HEK293 (cell line): ENCODE measurements around the gene VANGL1.

Source experiments
- CTCF ChIA-PET: fragments of 350-600 bp; formaldehyde crosslinking; extraction: SDS; loops from one replicate; lab custom pipeline; 2021; ENCODE audit warnings: antibody characterized with exemption; lab: Yijun Ruan, JAX
- POLR2A ChIA-PET: fragments of 300-600 bp; formaldehyde crosslinking; extraction: SDS; loops from one replicate; lab custom pipeline; 2020; ENCODE audit warnings: antibody characterized with exemption, inconsistent platforms; lab: Yijun Ruan, JAX
- H3K27ac ChIP-seq: fragments of 200-500 bp; sonication (Bioruptor generic); 2 replicates; pipeline ENCODE4 v1.5.1; 2014; ENCODE audit warnings: low read depth, low read length, control low read depth, inconsistent platforms; ENCODE audit errors: extremely low read depth
- H3K36me3 ChIP-seq, 2 experiments: fragments of 200-500 bp in 1 of 2; sonication (Bioruptor generic) in 1 of 2; 1 replicate in 1 of 2; 2 replicates in 1 of 2; pipeline ENCODE4 v1.5.1; 2014 to 2017; ENCODE audit warnings: inconsistent platforms in 2 of 2, low read length in 2 of 2; ENCODE audit not compliant: control insufficient read depth in 2 of 2, insufficient read depth in 1 of 2
- H3K4me1 ChIP-seq: fragments of 200-500 bp; sonication (Bioruptor generic); 2 replicates; pipeline ENCODE4 v1.5.1; 2014; ENCODE audit warnings: mild to moderate bottlenecking, low read length, inconsistent platforms; ENCODE audit not compliant: control insufficient read depth, insufficient read depth
- H3K4me3 ChIP-seq: 2 replicates; pipeline ENCODE4 v1.5.1; 2011; ENCODE audit warnings: low read depth, mild to moderate bottlenecking, control low read depth, low read length, moderate library complexity
- H3K9me3 ChIP-seq: fragments of 200-500 bp; sonication (Bioruptor generic); 2 replicates; pipeline ENCODE4 v1.5.1; 2014; ENCODE audit warnings: low read depth, low read length, inconsistent platforms; ENCODE audit not compliant: control insufficient read depth, insufficient read depth
- OSR2 ChIP-seq: fragments of 450-650 bp; formaldehyde crosslinking; IDR thresholded peaks from 2 replicates; pipeline ENCODE4 v1.5.1; 2016; ENCODE audit warnings: missing biosample characterization, missing genetic modification characterization
- PRDM1 ChIP-seq: fragments of 450-650 bp; formaldehyde crosslinking; IDR thresholded peaks from 2 replicates; pipeline ENCODE4; 2016; ENCODE audit warnings: missing biosample characterization, missing genetic modification characterization
- WT1 ChIP-seq: fragments of 450-650 bp; formaldehyde crosslinking; IDR thresholded peaks from 2 replicates; pipeline ENCODE4 v1.5.1; 2016; ENCODE audit warnings: missing biosample characterization, missing genetic modification characterization
- ZBTB44 ChIP-seq: fragments of 450-650 bp; IDR thresholded peaks from 2 replicates; pipeline ENCODE4 v1.5.1; 2018; ENCODE audit warnings: missing biosample characterization, mild to moderate bottlenecking, missing genetic modification characterization
- ZBTB8A ChIP-seq: fragments of 450-650 bp; formaldehyde crosslinking; IDR thresholded peaks from 2 replicates; pipeline ENCODE4 v1.5.1; 2016; ENCODE audit warnings: missing biosample characterization, missing genetic modification characterization
- ZFHX2 ChIP-seq: fragments of 450-650 bp; formaldehyde crosslinking; conservative IDR thresholded peaks from 2 replicates; pipeline ENCODE4 v1.5.1; 2016; ENCODE audit warnings: missing biosample characterization, missing genetic modification characterization
- ZIC2 ChIP-seq: fragments of 450-650 bp; formaldehyde crosslinking; IDR thresholded peaks from 2 replicates; pipeline ENCODE4 v1.5.1; 2016; ENCODE audit warnings: missing biosample characterization, missing genetic modification characterization
- ZNF133 ChIP-seq: fragments of 450-650 bp; formaldehyde crosslinking; IDR thresholded peaks from 2 replicates; pipeline ENCODE4 v1.5.1; 2016; ENCODE audit warnings: missing biosample characterization, missing genetic modification characterization
- ZNF155 ChIP-seq: fragments of 450-650 bp; formaldehyde crosslinking; IDR thresholded peaks from 2 replicates; pipeline ENCODE4 v1.5.1; 2016; ENCODE audit warnings: missing biosample characterization, missing genetic modification characterization
- ZNF274 ChIP-seq, 2 experiments: fragments of 200-500 bp in 1 of 2; fragments of 450-650 bp in 1 of 2; sonication (Bioruptor generic) in 1 of 2; formaldehyde crosslinking in 1 of 2; IDR thresholded peaks; 2 replicates each; pipeline versions ENCODE4 v1.5.1 to v1.6.1; 2014 to 2016; ENCODE audit warnings: borderline replicate concordance in 1 of 2, inconsistent platforms in 1 of 2, low read length in 1 of 2, missing biosample characterization in 1 of 2, missing genetic modification characterization in 1 of 2
- ZNF394 ChIP-seq: fragments of 450-650 bp; formaldehyde crosslinking; IDR thresholded peaks from 2 replicates; pipeline ENCODE4 v1.5.1; 2016; ENCODE audit warnings: missing biosample characterization, missing genetic modification characterization, mild to moderate bottlenecking, moderate library complexity, borderline replicate concordance
- ZNF529 ChIP-seq: fragments of 450-650 bp; formaldehyde crosslinking; IDR thresholded peaks from 2 replicates; pipeline ENCODE4 v1.5.1; 2017; ENCODE audit warnings: missing genetic modification characterization, missing biosample characterization; ENCODE audit not compliant: insufficient replicate concordance
- ZNF555 ChIP-seq: fragments of 450-650 bp; formaldehyde crosslinking; conservative IDR thresholded peaks from 2 replicates; pipeline ENCODE4 v1.5.1; 2017; ENCODE audit warnings: missing biosample characterization, mild to moderate bottlenecking, missing genetic modification characterization, inconsistent platforms
- ZNF596 ChIP-seq: fragments of 450-650 bp; IDR thresholded peaks from 2 replicates; pipeline ENCODE4 v1.5.0; 2018; ENCODE audit warnings: missing biosample characterization, mild to moderate bottlenecking, missing genetic modification characterization, moderate library complexity
- ZNF600 ChIP-seq: fragments of 450-650 bp; formaldehyde crosslinking; IDR thresholded peaks from 2 replicates; pipeline ENCODE4 v1.5.1; 2016; ENCODE audit warnings: missing biosample characterization, missing genetic modification characterization
- ZNF610 ChIP-seq: fragments of 450-650 bp; formaldehyde crosslinking; IDR thresholded peaks from 2 replicates; pipeline ENCODE4 v1.5.1; 2016; ENCODE audit warnings: missing biosample characterization, missing genetic modification characterization, borderline replicate concordance
- ZNF664 ChIP-seq: fragments of 450-650 bp; formaldehyde crosslinking; IDR thresholded peaks from 2 replicates; pipeline ENCODE4 v1.5.1; 2016; ENCODE audit warnings: missing biosample characterization, missing genetic modification characterization
- ZNF747 ChIP-seq: fragments of 450-650 bp; formaldehyde crosslinking; IDR thresholded peaks from 2 replicates; pipeline ENCODE4 v1.5.1; 2016; ENCODE audit warnings: missing biosample characterization, missing genetic modification characterization
- ZNF768 ChIP-seq: fragments of 450-650 bp; formaldehyde crosslinking; IDR thresholded peaks from 2 replicates; pipeline ENCODE4 v1.5.1; 2018; ENCODE audit warnings: missing biosample characterization, mild to moderate bottlenecking, missing genetic modification characterization
- ZNF776 ChIP-seq: fragments of 450-650 bp; formaldehyde crosslinking; IDR thresholded peaks from 2 replicates; pipeline ENCODE4 v1.5.0; 2017; ENCODE audit warnings: missing biosample characterization, missing genetic modification characterization, borderline replicate concordance
- ZSCAN30 ChIP-seq: fragments of 450-650 bp; IDR thresholded peaks from 2 replicates; pipeline ENCODE4 v1.5.1; 2018; ENCODE audit warnings: missing biosample characterization, mild to moderate bottlenecking, missing genetic modification characterization, moderate library complexity
- ZXDB ChIP-seq: fragments of 450-650 bp; formaldehyde crosslinking; IDR thresholded peaks from 2 replicates; pipeline ENCODE4 v1.5.1; 2016; ENCODE audit warnings: missing biosample characterization, missing genetic modification characterization
- TF ChIP-seq, protein P1 (sequence below): fragments of 450-650 bp; formaldehyde crosslinking; IDR thresholded peaks from 2 replicates; pipeline ENCODE4 v1.5.1; 2016; ENCODE audit warnings: missing biosample characterization, missing genetic modification characterization, borderline replicate concordance

Gene VANGL1

DNA sequence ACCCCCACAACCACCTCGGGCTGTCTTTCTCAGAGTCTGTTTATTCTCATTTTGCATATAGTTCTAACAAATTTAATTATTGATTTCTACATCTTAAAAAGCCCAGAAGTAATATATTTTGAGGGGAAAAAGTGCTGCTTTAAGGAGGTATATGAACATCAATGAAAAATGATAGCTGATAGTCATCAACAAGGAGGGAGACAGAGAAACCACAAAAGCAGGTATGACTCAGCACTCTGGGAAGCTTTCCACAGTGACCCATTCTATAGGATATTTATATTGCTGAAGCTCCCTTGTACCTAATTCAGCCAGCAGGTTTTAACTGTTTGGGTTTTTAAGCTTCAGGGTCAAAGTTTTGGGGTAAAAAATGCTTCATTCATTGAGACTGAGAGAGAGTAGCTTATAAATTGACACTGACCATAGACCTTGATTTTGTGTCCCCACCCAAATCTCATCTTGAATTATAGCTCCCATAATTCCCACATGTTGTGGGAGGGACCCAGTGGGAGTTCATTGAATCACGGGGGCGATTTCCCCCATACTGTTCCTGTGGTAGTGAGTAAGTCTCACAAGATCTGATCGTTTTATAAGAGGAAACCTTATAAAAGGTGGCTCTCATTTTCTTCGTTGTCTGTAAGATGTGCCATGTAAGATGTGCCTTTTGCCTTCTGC is 27.4 kb downstream of the VANGL1 start (continued):
- TF ChIP-seq WT1 (tag by site-specific recombination): peak; percentile 50
- no peak for TF ChIP-seq ZNF529 (tag by site-specific recombination)
- no peak for TF ChIP-seq ZNF600 (tag by site-specific recombination)
- peak; percentile 64 for TF ChIP-seq ZFHX2 (tag by site-specific recombination)
- TF ChIP-seq, protein P1, sequence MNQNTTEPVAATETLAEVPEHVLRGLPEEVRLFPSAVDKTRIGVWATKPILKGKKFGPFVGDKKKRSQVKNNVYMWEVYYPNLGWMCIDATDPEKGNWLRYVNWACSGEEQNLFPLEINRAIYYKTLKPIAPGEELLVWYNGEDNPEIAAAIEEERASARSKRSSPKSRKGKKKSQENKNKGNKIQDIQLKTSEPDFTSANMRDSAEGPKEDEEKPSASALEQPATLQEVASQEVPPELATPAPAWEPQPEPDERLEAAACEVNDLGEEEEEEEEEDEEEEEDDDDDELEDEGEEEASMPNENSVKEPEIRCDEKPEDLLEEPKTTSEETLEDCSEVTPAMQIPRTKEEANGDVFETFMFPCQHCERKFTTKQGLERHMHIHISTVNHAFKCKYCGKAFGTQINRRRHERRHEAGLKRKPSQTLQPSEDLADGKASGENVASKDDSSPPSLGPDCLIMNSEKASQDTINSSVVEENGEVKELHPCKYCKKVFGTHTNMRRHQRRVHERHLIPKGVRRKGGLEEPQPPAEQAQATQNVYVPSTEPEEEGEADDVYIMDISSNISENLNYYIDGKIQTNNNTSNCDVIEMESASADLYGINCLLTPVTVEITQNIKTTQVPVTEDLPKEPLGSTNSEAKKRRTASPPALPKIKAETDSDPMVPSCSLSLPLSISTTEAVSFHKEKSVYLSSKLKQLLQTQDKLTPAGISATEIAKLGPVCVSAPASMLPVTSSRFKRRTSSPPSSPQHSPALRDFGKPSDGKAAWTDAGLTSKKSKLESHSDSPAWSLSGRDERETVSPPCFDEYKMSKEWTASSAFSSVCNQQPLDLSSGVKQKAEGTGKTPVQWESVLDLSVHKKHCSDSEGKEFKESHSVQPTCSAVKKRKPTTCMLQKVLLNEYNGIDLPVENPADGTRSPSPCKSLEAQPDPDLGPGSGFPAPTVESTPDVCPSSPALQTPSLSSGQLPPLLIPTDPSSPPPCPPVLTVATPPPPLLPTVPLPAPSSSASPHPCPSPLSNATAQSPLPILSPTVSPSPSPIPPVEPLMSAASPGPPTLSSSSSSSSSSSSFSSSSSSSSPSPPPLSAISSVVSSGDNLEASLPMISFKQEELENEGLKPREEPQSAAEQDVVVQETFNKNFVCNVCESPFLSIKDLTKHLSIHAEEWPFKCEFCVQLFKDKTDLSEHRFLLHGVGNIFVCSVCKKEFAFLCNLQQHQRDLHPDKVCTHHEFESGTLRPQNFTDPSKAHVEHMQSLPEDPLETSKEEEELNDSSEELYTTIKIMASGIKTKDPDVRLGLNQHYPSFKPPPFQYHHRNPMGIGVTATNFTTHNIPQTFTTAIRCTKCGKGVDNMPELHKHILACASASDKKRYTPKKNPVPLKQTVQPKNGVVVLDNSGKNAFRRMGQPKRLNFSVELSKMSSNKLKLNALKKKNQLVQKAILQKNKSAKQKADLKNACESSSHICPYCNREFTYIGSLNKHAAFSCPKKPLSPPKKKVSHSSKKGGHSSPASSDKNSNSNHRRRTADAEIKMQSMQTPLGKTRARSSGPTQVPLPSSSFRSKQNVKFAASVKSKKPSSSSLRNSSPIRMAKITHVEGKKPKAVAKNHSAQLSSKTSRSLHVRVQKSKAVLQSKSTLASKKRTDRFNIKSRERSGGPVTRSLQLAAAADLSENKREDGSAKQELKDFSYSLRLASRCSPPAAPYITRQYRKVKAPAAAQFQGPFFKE (tag by site-specific recombination): no peak
- TF ChIP-seq ZNF664: no peak
- 0 out of 2 replicates have a peak, but pooled peaks have one; percentile 25 for TF ChIP-seq ZNF394
- no peak for TF ChIP-seq ZNF596 (tag by site-specific recombination)
- TF ChIP-seq, all 188 proteins: peak for 4

- H3K27ac ChIP-seq: no peak overlapping the region
- H3K9me3 ChIP-seq: no peaks in the 10 kb centered on the region
- peaks cover 13% of the 10 kb centered on the region for H3K4me1 ChIP-seq
- TF ChIP-seq ZNF133 (tag by site-specific recombination) (no peak), ZNF155 (tag by site-specific recombination) (no peak), ZFHX2 (tag by site-specific recombination) (no peak)
- ChIA-PET CTCF (interaction anchor here (1.1 to 1.9 kb wide), 2 partner anchors 37 to 41 kb away, joined by 3 to 9 read pairs; no protein-coding TSS in a partner anchor), POLR2A (interaction anchor here (1.1 kb wide), 1 partner anchor 27 kb away, joined by 4 read pairs; no protein-coding TSS in a partner anchor)
- H3K4me3 ChIP-seq: no peak overlapping the region
- peaks cover 0 to 45% of the 10 kb centered on the region in 2 experiments; a peak in 1 of 3 replicates for H3K36me3 ChIP-seq
Observed at GRCh38 chr1:115669886-115670285, 28.1 kb downstream of the VANGL1 start.

- POLR2A ChIA-PET: no interaction called here
- peaks cover 0 to 37% of the 10 kb centered on the region in 2 experiments; a peak in 1 of 3 replicates for H3K36me3 ChIP-seq
- no peaks in the 10 kb centered on the region for H3K9me3 ChIP-seq
- CTCF ChIA-PET: interaction anchor here (1.9 kb wide), 1 partner anchor 36 kb away, joined by 9 read pairs; no protein-coding TSS in a partner anchor
- peaks cover 13% of the 10 kb centered on the region for H3K4me1 ChIP-seq
- peak overlapping the region; percentile 41; the same call in 1 of the 2 replicates for H3K27ac ChIP-seq
- no peak overlapping the region for H3K4me3 ChIP-seq
- TF ChIP-seq ZBTB8A (tag by site-specific recombination): peak; percentile 49; the same call in 1 of the 2 replicates
- TF ChIP-seq ZNF768: no peak
- no peak for TF ChIP-seq ZNF274 (IDR thresholded peaks at IDR 0.05; ENCODE audit: low read length)
- TF ChIP-seq ZNF274 (tag by site-specific recombination; IDR thresholded peaks at IDR 0.05; ENCODE audit: borderline replicate concordance): no peak
- no peak for TF ChIP-seq ZNF747 (tag by site-specific recombination)
- TF ChIP-seq ZNF610 (tag by site-specific recombination): no peak
- peak; percentile 90 for TF ChIP-seq ZSCAN30
- TF ChIP-seq PRDM1 (tag by site-specific recombination): no peak
- TF ChIP-seq ZBTB44: no peak
- peak; percentile 48 for TF ChIP-seq ZXDB (tag by site-specific recombination)
- peak; percentile 62 for TF ChIP-seq OSR2 (tag by site-specific recombination)
- TF ChIP-seq ZNF776 (tag by site-specific recombination): no peak
- peak; percentile 6; the same call in 1 of the 2 replicates for TF ChIP-seq ZIC2
- no peak for TF ChIP-seq ZNF555
- TF ChIP-seq ZFHX2 (tag by site-specific recombination): 0 out of 2 replicates have a peak, but pooled peaks have one; percentile 24
Observed at GRCh38 chr1:115670476-115671175, 28.9 kb downstream of the VANGL1 start.
